ENCODE measurements around the gene MAP3K14.
A peak's percentile ranks its signal among the peaks of the same experiment; 100 is the strongest.

MAP3K14 gene

GRCh38 chr17:45298546-45299285 is 18.1 kb downstream of the MAP3K14 start:
- DNase-seq = no peak

- DNase-seq = no peak
Observed at GRCh38 chr17:45296833-45297124, 20.0 kb downstream of the MAP3K14 start.

- peak; percentile 71 for DNase-seq
Observed at GRCh38 chr17:45296003-45296832, 20.6 kb downstream of the MAP3K14 start.

- no peak for DNase-seq
Observed at GRCh38 chr17:45294506-45294905, 22.3 kb downstream of the MAP3K14 start.

GRCh38 chr17:45293413-45294211 is 23.2 kb downstream of the MAP3K14 start:
- DNase-seq = peak; percentile 31

- no peak for DNase-seq
Observed at GRCh38 chr17:45292696-45293412, 24.0 kb downstream of the MAP3K14 start.

GRCh38 chr17:45291171-45291805 is 25.5 kb downstream of the MAP3K14 start:
- peak; percentile 32 for DNase-seq

GRCh38 chr17:45290269-45290765 is 26.5 kb downstream of the MAP3K14 start:
- DNase-seq = no peak

- DNase-seq = no peak
Observed at GRCh38 chr17:45289301-45290268, 27.2 kb downstream of the MAP3K14 start.

- no peak for DNase-seq
Observed at GRCh38 chr17:45288825-45289224, 28.0 kb downstream of the MAP3K14 start.

GRCh38 chr17:45287526-45288500 is 29.0 kb downstream of the MAP3K14 start:
- no peak for DNase-seq

GRCh38 chr17:45286286-45286685 is 30.5 kb downstream of the MAP3K14 start:
- DNase-seq = no peak

- no peak for DNase-seq
Observed at GRCh38 chr17:45284176-45285140, 32.4 kb downstream of the MAP3K14 start.

- DNase-seq = no peak
Observed at GRCh38 chr17:45283711-45284110, 33.1 kb downstream of the MAP3K14 start.

- DNase-seq = no peak
Observed at GRCh38 chr17:45282683-45283644, 33.9 kb downstream of the MAP3K14 start.

- DNase-seq = no peak
Observed at GRCh38 chr17:45279898-45280297, 36.9 kb downstream of the MAP3K14 start.

GRCh38 chr17:45277992-45278391 is 38.8 kb downstream of the MAP3K14 start:
- DNase-seq = no peak

Measured in GDM1 (cell line).